HepG2 (cell line): ENCODE data around the gene ARHGEF12. TPM values are rescaled to one million over a fixed set of nuclear protein-coding genes. Genes with fewer than 3 reads are reported as not detected.

Source experiments
- BORCS8-MEF2B ChIP-seq: sonication (generic); formaldehyde crosslinking; IDR thresholded peaks from 2 replicates; pipeline ENCODE4 v1.8.0; 2022; ENCODE audit warnings: mild to moderate bottlenecking, missing genetic modification reagents
- KLF13 ChIP-seq: sonication (generic); formaldehyde crosslinking; IDR thresholded peaks from 2 replicates; pipeline ENCODE4 v1.4.0; 2020; ENCODE audit warnings: mild to moderate bottlenecking, missing genetic modification reagents
- MLLT10 ChIP-seq: sonication (generic); formaldehyde crosslinking; IDR thresholded peaks from 2 replicates; pipeline ENCODE4 v1.4.0; 2020; ENCODE audit warnings: missing genetic modification reagents
- NCOR1 ChIP-seq: fragments of 200-600 bp; sonication (generic); IDR thresholded peaks from 2 replicates; pipeline ENCODE4 v1.7.0; 2017; ENCODE audit warnings: antibody characterized with exemption, low read length, borderline replicate concordance
- NPAS2 ChIP-seq: sonication (generic); formaldehyde crosslinking; IDR thresholded peaks from 2 replicates; pipeline ENCODE4 v1.8.0; 2022; ENCODE audit warnings: mild to moderate bottlenecking, missing genetic modification reagents, borderline replicate concordance
- PAF1 ChIP-seq: IDR thresholded peaks from 2 replicates; pipeline ENCODE4 v1.6.1; 2016; ENCODE audit warnings: missing genetic modification reagents, missing compliant biosample characterization
- SIN3A ChIP-seq: IDR thresholded peaks from 2 replicates; pipeline ENCODE4 v1.6.1; 2011; ENCODE audit warnings: low read depth, mild to moderate bottlenecking, control low read depth, low read length, borderline replicate concordance
- ZFP1 ChIP-seq: IDR thresholded peaks from 2 replicates; pipeline ENCODE4 v1.6.1; 2016
- ZNF468 ChIP-seq: sonication (generic); formaldehyde crosslinking; IDR thresholded peaks from 2 replicates; pipeline ENCODE4 v1.8.0; 2022; ENCODE audit warnings: mild to moderate bottlenecking, moderate library complexity, missing genetic modification reagents
- polyA plus RNA-seq, 8 experiments: library from polyadenylated mRNA; depleted of rRNA in 3 of 8; stranded (reverse) in 7 of 8; unstranded in 1 of 8; fragments of >200 nt; fragmentation: Illumina TruSeq in 4 of 8; extraction: Trizol in 4 of 8; gene quantifications; 2 replicates each; pipeline versions ENCODE4 v1.2.1 to v1.2.3, GENCODE V29; 2011 to 2016; ENCODE audit warnings: low read depth in 4 of 8, missing spikeins in 1 of 8, mixed read lengths in 1 of 8; ENCODE audit not compliant: insufficient read depth in 1 of 8
- total RNA-seq, 5 experiments: library from RNA; depleted of rRNA; stranded (reverse); fragments of >200 nt; fragmentation: Illumina TruSeq; extraction: Trizol; gene quantifications; 2 replicates each; pipeline ENCODE4 v1.2.3, GENCODE V29; 2016; ENCODE audit warnings: low read depth in 1 of 5
- TF ChIP-seq, protein P1 (sequence below): sonication (generic); formaldehyde crosslinking; conservative IDR thresholded peaks from 2 replicates; pipeline ENCODE4 v1.4.0; 2020; ENCODE audit warnings: mild to moderate bottlenecking, missing genetic modification reagents, moderate library complexity
- TF ChIP-seq, protein P2 (sequence below): sonication (generic); formaldehyde crosslinking; IDR thresholded peaks from 2 replicates; pipeline ENCODE4 v1.4.0; 2020; ENCODE audit warnings: missing genetic modification reagents
- TF ChIP-seq, protein P3 (sequence below): sonication (generic); formaldehyde crosslinking; IDR thresholded peaks from 2 replicates; pipeline ENCODE4 v1.4.0; 2020; ENCODE audit warnings: missing genetic modification reagents, mild to moderate bottlenecking, borderline replicate concordance
- TF ChIP-seq, protein P4 (sequence below): sonication (generic); formaldehyde crosslinking; IDR thresholded peaks from 2 replicates; pipeline ENCODE4 v1.8.1; 2023; ENCODE audit warnings: missing genetic modification reagents, inconsistent platforms, borderline replicate concordance

ARHGEF12 gene
- total and polyA plus RNA-seq, 2 of the 13 experiments (the other 11 are each of a cell fraction or from before 2014, with no cell fraction given) = 17.9 to 54.4 TPM

DNA sequence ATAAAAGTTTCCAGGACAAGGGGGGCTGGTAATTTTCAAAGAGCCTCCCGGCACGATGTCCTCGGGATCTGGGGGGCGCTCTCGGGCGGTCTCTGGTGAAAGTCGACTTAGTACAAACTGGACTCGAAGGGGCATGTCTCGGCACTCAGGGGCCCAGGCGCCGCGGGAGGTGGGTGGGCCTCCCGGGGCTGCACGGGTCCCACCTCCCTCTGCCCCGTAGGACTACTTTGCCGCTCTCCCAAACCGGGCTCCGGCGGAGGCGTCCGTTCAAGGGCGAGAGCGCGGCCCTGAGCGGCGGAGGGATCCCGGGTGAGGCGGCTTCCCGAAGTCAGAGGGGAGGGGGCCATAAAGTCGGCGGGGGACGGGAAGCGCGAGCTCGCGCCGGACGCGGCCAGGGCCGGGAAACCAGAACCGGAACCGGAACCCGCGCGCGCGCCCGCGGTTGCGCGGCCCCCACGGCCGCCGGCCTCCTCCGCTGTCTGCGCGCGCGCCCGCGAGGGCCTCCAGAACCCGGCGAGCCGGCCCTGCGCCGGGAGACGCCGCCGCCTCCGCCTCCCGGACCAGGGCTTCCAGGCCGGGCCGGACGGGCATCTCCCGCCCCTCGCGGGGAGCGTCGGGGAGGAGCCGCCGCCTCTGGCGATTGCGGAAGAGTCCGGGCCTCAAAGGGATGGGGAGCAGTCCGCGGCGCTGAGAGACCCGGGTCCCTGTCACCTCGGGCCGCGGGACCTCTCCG, at the start of gene ARHGEF12 (continued):
- TF ChIP-seq, protein P1, sequence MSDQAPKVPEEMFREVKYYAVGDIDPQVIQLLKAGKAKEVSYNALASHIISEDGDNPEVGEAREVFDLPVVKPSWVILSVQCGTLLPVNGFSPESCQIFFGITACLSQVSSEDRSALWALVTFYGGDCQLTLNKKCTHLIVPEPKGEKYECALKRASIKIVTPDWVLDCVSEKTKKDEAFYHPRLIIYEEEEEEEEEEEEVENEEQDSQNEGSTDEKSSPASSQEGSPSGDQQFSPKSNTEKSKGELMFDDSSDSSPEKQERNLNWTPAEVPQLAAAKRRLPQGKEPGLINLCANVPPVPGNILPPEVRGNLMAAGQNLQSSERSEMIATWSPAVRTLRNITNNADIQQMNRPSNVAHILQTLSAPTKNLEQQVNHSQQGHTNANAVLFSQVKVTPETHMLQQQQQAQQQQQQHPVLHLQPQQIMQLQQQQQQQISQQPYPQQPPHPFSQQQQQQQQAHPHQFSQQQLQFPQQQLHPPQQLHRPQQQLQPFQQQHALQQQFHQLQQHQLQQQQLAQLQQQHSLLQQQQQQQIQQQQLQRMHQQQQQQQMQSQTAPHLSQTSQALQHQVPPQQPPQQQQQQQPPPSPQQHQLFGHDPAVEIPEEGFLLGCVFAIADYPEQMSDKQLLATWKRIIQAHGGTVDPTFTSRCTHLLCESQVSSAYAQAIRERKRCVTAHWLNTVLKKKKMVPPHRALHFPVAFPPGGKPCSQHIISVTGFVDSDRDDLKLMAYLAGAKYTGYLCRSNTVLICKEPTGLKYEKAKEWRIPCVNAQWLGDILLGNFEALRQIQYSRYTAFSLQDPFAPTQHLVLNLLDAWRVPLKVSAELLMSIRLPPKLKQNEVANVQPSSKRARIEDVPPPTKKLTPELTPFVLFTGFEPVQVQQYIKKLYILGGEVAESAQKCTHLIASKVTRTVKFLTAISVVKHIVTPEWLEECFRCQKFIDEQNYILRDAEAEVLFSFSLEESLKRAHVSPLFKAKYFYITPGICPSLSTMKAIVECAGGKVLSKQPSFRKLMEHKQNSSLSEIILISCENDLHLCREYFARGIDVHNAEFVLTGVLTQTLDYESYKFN = peak; percentile 72
- TF ChIP-seq ZNF468 (CRISPR knock-in tag) (no peak), KLF13 (CRISPR knock-in tag) (no peak), PAF1 (no peak), MLLT10 (no peak), NCOR1 (no peak; the same call in 1 of the 2 replicates), NPAS2 (CRISPR knock-in tag) (no peak), BORCS8-MEF2B (CRISPR knock-in tag) (peak; percentile 74), ZFP1 (peak; percentile 81), SIN3A (peak; percentile 70; the same call in 1 of the 2 replicates)
- TF ChIP-seq, protein P2, sequence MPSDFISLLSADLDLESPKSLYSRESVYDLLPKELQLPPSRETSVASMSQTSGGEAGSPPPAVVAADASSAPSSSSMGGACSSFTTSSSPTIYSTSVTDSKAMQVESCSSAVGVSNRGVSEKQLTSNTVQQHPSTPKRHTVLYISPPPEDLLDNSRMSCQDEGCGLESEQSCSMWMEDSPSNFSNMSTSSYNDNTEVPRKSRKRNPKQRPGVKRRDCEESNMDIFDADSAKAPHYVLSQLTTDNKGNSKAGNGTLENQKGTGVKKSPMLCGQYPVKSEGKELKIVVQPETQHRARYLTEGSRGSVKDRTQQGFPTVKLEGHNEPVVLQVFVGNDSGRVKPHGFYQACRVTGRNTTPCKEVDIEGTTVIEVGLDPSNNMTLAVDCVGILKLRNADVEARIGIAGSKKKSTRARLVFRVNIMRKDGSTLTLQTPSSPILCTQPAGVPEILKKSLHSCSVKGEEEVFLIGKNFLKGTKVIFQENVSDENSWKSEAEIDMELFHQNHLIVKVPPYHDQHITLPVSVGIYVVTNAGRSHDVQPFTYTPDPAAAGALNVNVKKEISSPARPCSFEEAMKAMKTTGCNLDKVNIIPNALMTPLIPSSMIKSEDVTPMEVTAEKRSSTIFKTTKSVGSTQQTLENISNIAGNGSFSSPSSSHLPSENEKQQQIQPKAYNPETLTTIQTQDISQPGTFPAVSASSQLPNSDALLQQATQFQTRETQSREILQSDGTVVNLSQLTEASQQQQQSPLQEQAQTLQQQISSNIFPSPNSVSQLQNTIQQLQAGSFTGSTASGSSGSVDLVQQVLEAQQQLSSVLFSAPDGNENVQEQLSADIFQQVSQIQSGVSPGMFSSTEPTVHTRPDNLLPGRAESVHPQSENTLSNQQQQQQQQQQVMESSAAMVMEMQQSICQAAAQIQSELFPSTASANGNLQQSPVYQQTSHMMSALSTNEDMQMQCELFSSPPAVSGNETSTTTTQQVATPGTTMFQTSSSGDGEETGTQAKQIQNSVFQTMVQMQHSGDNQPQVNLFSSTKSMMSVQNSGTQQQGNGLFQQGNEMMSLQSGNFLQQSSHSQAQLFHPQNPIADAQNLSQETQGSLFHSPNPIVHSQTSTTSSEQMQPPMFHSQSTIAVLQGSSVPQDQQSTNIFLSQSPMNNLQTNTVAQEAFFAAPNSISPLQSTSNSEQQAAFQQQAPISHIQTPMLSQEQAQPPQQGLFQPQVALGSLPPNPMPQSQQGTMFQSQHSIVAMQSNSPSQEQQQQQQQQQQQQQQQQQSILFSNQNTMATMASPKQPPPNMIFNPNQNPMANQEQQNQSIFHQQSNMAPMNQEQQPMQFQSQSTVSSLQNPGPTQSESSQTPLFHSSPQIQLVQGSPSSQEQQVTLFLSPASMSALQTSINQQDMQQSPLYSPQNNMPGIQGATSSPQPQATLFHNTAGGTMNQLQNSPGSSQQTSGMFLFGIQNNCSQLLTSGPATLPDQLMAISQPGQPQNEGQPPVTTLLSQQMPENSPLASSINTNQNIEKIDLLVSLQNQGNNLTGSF (CRISPR knock-in tag) = no peak
- TF ChIP-seq, protein P3, sequence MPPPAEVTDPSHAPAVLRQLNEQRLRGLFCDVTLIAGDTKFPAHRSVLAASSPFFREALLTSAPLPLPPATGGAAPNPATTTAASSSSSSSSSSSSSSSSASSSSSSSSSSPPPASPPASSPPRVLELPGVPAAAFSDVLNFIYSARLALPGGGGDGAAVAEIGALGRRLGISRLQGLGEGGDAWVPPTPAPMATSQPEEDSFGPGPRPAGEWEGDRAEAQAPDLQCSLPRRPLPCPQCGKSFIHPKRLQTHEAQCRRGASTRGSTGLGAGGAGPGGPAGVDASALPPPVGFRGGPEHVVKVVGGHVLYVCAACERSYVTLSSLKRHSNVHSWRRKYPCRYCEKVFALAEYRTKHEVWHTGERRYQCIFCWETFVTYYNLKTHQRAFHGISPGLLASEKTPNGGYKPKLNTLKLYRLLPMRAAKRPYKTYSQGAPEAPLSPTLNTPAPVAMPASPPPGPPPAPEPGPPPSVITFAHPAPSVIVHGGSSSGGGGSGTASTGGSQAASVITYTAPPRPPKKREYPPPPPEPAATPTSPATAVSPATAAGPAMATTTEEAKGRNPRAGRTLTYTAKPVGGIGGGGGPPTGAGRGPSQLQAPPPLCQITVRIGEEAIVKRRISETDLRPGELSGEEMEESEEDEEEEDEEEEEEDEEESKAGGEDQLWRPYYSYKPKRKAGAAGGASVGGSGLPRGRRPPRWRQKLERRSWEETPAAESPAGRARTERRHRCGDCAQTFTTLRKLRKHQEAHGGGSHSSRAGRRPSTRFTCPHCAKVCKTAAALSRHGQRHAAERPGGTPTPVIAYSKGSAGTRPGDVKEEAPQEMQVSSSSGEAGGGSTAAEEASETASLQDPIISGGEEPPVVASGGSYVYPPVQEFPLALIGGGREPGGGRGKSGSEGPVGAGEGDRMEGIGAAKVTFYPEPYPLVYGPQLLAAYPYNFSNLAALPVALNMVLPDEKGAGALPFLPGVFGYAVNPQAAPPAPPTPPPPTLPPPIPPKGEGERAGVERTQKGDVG (CRISPR knock-in tag) = peak; percentile 61; the same call in 1 of the 2 replicates
- TF ChIP-seq, protein P4, sequence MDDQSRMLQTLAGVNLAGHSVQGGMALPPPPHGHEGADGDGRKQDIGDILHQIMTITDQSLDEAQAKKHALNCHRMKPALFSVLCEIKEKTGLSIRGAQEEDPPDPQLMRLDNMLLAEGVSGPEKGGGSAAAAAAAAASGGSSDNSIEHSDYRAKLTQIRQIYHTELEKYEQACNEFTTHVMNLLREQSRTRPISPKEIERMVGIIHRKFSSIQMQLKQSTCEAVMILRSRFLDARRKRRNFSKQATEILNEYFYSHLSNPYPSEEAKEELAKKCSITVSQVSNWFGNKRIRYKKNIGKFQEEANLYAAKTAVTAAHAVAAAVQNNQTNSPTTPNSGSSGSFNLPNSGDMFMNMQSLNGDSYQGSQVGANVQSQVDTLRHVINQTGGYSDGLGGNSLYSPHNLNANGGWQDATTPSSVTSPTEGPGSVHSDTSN (CRISPR knock-in tag) = no peak
